A673 (cell line): Measurements from ENCODE around the gene HDDC3.

Experiments
- EZH2 ChIP-seq: fragments of 200-600 bp; sonication (generic); IDR thresholded peaks from 2 replicates; pipeline ENCODE4 v1.6.1; 2017; ENCODE audit warnings: borderline replicate concordance, low read depth, mild to moderate bottlenecking, mixed read lengths, antibody characterized with exemption, low read length; ENCODE audit not compliant: poor library complexity, severe bottlenecking
- TF ChIP-seq, protein P1 (sequence below): fragments of 300-800, 200-600 bp; sonication (generic); conservative IDR thresholded peaks from 2 replicates; pipeline ENCODE4 v1.5.1; 2017; ENCODE audit warnings: low read depth, mild to moderate bottlenecking, antibody characterized with exemption, low read length, moderate library complexity, mixed read lengths

GRCh38 chr15:90881978-90882721, 50.2 kb downstream of the HDDC3 start:
- TF ChIP-seq EZH2 = no peak
- TF ChIP-seq, protein P1, sequence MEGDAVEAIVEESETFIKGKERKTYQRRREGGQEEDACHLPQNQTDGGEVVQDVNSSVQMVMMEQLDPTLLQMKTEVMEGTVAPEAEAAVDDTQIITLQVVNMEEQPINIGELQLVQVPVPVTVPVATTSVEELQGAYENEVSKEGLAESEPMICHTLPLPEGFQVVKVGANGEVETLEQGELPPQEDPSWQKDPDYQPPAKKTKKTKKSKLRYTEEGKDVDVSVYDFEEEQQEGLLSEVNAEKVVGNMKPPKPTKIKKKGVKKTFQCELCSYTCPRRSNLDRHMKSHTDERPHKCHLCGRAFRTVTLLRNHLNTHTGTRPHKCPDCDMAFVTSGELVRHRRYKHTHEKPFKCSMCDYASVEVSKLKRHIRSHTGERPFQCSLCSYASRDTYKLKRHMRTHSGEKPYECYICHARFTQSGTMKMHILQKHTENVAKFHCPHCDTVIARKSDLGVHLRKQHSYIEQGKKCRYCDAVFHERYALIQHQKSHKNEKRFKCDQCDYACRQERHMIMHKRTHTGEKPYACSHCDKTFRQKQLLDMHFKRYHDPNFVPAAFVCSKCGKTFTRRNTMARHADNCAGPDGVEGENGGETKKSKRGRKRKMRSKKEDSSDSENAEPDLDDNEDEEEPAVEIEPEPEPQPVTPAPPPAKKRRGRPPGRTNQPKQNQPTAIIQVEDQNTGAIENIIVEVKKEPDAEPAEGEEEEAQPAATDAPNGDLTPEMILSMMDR = no peak
